Activated CD8-positive, alpha-beta T cell treated with anti-CD3 and anti-CD28 coated beads for 36 hours (primary cell): Measurements from ENCODE around the gene EDRF1. TPM values are rescaled to one million over a fixed set of nuclear protein-coding genes. Genes with fewer than 3 reads are reported as not detected.

Experiments
- ATAC-seq: fragments of 200-7000 bp; cut with Tn5 transposase; one replicate; pipeline ENCODE4 v1.10.0; 2021; ENCODE audit warnings: mild to moderate bottlenecking, moderate library complexity
- CTCF ChIA-PET: fragments of 350-600 bp; sonication (Branson Sonifier 250); formaldehyde crosslinking; loops from one replicate; lab custom pipeline; 2021; ENCODE audit warnings: antibody characterized with exemption; lab: Charles Lee
- POLR2A ChIA-PET: fragments of 350-600 bp; sonication (Branson Sonifier 250); formaldehyde crosslinking; loops from one replicate; lab custom pipeline; 2021; ENCODE audit warnings: antibody characterized with exemption; lab: Charles Lee
- DNase-seq: peaks from one replicate; pipeline ENCODE4 v3.0.0-alpha.2; 2020
- H3K27ac Mint-ChIP-seq: one replicate; pipeline ENCODE4 v1.8.0; 2021; ENCODE audit warnings: mild to moderate bottlenecking, mixed read lengths
- H3K27me3 Mint-ChIP-seq: one replicate; pipeline ENCODE4 v1.8.0; 2021; ENCODE audit warnings: mixed read lengths
- H3K36me3 Mint-ChIP-seq: one replicate; pipeline ENCODE4 v1.8.0; 2021; ENCODE audit warnings: low read depth, mixed read lengths
- H3K4me1 Mint-ChIP-seq: one replicate; pipeline ENCODE4 v1.8.0; 2021; ENCODE audit warnings: low read depth, mixed read lengths
- H3K4me3 Mint-ChIP-seq: one replicate; pipeline ENCODE4 v1.8.0; 2021; ENCODE audit warnings: mild to moderate bottlenecking, moderate library complexity, mixed read lengths
- H3K9me3 Mint-ChIP-seq: one replicate; pipeline ENCODE4 v1.8.0; 2021; ENCODE audit warnings: mixed read lengths
- intact Hi-C: fragments of 100-400 bp; cut with micrococcal nuclease; formaldehyde crosslinking; loops from one replicate; pipeline ENCODE4 v1.10.0; 2022
- total RNA-seq, 2 experiments: library from RNA; stranded (reverse); gene quantifications; one replicate each; pipeline ENCODE4 v1.2.3, GENCODE V29; 2021
- TF ChIP-seq, protein P1 (sequence below): fragments of 200-600 bp; IDR thresholded peaks from one replicate; pipeline ENCODE4 v1.8.0; 2022; ENCODE audit warnings: antibody characterized with exemption, mild to moderate bottlenecking

EDRF1 gene
- total RNA-seq, 2 experiments from 2014 or later, result 26.3 to 26.4 TPM

DNA sequence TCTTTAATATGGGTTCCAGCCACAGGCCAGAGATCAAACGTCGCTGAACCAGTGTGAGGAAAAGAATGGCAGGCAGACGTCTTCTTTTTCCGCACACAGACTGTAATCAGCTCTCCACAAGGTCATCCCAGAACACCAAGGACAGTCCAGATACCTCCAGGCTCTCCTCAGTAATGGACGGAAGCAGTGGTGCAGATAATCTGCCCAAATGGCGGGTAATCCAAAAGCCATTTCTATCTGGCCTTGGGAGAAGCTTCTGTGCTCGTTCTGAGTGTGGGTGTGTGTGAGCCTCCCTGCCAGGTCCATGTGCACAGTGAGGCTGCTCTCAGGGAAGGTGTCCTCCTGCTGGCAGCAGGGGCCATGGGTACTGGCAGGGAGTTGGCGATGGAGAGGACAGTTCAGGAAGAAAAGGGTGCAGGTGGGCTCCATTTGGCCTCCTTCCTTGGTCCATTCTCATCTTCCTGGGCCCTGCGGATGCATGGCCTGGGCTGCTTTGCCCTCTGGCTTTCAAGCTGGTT lies 21.0 kb upstream of the EDRF1 start:
- intact Hi-C loops, result no loop called here
- POLR2A ChIA-PET, result no interaction called here

DNA sequence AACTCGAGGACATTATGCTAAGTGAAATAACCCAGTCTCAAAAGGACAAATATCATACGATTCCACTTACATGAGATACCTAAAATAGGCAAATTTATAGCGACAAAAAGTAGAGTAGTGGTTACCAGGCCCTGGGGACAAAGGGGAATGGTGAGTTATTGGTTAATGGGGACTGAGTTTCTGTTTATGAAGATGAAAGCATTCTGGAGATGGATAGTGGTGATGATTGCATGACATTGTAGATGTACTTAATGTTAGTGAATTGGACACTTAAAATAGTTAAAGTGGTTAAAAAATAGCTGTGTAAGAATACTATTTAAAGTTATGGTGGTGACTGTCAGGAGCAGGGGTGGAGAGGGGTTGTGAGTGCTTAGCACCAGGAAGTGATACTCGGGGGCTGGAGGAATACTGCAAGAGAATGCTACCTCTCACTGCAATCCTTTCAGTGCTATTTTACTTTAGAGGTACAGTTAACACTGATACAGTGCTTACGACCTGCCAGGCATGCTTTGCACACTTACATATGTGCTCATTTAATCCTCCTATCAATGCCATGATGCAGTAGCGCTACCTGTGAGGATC lies 19.9 kb upstream of the EDRF1 start:
- DNase-seq (no peak), ATAC-seq (no peak)
- H3K27me3 Mint-ChIP-seq, result peaks cover 1% of the 10 kb centered on the region
- peaks cover 4% of the 10 kb centered on the region for H3K9me3 Mint-ChIP-seq
- no peak overlapping the region for H3K4me3 Mint-ChIP-seq
- TF ChIP-seq, protein P1, sequence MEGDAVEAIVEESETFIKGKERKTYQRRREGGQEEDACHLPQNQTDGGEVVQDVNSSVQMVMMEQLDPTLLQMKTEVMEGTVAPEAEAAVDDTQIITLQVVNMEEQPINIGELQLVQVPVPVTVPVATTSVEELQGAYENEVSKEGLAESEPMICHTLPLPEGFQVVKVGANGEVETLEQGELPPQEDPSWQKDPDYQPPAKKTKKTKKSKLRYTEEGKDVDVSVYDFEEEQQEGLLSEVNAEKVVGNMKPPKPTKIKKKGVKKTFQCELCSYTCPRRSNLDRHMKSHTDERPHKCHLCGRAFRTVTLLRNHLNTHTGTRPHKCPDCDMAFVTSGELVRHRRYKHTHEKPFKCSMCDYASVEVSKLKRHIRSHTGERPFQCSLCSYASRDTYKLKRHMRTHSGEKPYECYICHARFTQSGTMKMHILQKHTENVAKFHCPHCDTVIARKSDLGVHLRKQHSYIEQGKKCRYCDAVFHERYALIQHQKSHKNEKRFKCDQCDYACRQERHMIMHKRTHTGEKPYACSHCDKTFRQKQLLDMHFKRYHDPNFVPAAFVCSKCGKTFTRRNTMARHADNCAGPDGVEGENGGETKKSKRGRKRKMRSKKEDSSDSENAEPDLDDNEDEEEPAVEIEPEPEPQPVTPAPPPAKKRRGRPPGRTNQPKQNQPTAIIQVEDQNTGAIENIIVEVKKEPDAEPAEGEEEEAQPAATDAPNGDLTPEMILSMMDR, result no peak
- intact Hi-C loops, result no loop called here
- CTCF ChIA-PET, result no interaction called here
- H3K36me3 Mint-ChIP-seq, result peaks cover 1% of the 10 kb centered on the region
- POLR2A ChIA-PET, result no interaction called here
- H3K27ac Mint-ChIP-seq, result no peak overlapping the region
- no peaks in the 10 kb centered on the region for H3K4me1 Mint-ChIP-seq

More for the DNA sequence above, 21.0 kb upstream of the EDRF1 start:
- ATAC-seq (no peak), DNase-seq (no peak)
- Mint-ChIP-seq H3K4me1 (no peaks in the 10 kb centered on the region), H3K4me3 (no peak overlapping the region), H3K9me3 (peaks cover 4% of the 10 kb centered on the region), H3K27me3 (peaks cover 1% of the 10 kb centered on the region), H3K36me3 (peaks cover 1% of the 10 kb centered on the region), H3K27ac (no peak overlapping the region)
- TF ChIP-seq, protein P1, result no peak
- CTCF ChIA-PET, result no interaction called here

DNA sequence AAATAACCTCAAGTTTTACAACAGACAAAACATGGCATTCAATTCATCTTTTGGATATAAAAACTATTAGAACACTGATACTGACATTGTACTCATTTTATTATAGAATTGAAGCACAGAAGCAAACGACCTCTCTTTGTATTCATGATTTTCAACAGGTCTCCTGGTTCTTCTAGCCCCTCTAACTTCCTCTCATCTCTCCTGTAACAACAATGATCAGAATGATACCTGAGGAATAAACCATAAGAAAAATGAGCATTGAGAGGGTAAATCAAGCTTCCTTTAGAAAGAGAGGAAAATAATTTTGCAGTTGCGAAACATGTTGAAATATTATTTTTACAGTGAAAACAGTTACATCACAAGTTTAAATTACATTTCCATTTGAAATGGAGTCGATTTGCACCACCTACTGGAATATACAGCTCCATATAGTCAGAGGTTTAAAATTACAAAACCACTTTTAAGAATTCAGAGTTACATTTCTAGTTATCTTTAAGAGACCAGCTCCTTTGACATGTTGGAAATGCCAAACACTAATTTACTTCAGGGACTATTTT lies 19.1 kb upstream of the EDRF1 start:
- no peak overlapping the region for H3K4me3 Mint-ChIP-seq
- peaks cover 1% of the 10 kb centered on the region for H3K27me3 Mint-ChIP-seq
- POLR2A ChIA-PET, result no interaction called here
- CTCF ChIA-PET, result no interaction called here
- intact Hi-C loops, result no loop called here
- DNase-seq, result no peak
- H3K9me3 Mint-ChIP-seq, result peaks cover 4% of the 10 kb centered on the region
- no peaks in the 10 kb centered on the region for H3K4me1 Mint-ChIP-seq
- H3K27ac Mint-ChIP-seq, result no peak overlapping the region
- peaks cover 1% of the 10 kb centered on the region for H3K36me3 Mint-ChIP-seq
- ATAC-seq, result no peak
- TF ChIP-seq, protein P1, result no peak

DNA sequence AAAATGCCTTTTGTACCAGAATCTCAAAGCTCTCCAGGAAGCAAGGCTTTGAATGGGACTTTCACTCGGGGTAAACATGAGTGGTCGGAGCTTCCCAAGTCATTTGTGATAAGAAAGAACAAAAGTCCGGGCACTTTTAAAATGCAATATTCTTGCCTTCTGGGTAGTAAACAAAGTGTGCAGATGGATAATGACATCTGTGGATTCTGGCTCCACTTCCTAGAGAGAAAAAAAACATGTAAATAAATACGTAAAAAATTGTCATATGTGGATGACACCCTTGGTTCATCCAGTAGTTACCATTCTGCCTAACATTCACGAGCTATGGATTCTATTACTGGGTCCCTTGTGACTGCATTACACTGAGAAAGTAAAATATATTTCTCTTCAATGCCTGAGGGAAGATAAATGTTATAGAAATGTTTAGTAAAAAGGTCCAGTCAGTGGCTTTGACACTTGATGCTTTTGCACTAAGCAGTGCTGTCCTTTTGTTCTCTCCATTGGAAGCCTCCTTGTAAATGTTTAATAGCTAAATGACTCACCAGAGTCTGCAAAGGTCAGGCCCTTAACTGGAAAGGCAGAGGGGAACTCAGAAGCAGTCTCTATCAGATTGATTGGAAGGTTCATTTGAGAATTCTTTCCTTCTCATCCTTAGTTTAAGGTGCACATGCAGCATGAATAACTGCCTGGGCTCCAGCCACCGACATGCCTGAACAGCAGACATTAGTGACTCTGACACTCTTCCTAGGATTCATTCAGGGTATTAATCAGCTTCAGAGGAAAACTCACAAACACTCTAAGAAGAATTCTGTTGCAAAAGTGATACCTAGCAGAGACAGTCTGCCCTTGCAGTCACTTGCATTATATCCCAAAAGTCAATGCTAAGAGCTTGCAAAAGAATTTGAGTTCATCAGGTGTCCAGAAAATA lies 11.7 kb upstream of the EDRF1 start:
- ATAC-seq (no peak), DNase-seq (no peak)
- ChIA-PET CTCF (no interaction called here), POLR2A (no interaction called here)
- Mint-ChIP-seq H3K27me3 (no peaks in the 10 kb centered on the region), H3K4me3 (no peak overlapping the region), H3K4me1 (no peaks in the 10 kb centered on the region), H3K36me3 (no peaks in the 10 kb centered on the region), H3K27ac (no peak overlapping the region), H3K9me3 (peaks cover 15% of the 10 kb centered on the region)
- intact Hi-C loops, result no loop called here
- TF ChIP-seq, protein P1, result no peak
